Neural crest cell (in vitro differentiated cells): ENCODE results near the gene SMIM5. TPM values are rescaled to one million over a fixed set of nuclear protein-coding genes. Genes with fewer than 3 reads are reported as not detected.
A peak's percentile ranks its signal among the peaks of the same experiment; 100 is the strongest.

ENCODE experiments used
- DNase-seq: peaks from one replicate; pipeline ENCODE4 v3.0.0; 2021; ENCODE audit warnings: low read depth, mixed read lengths, low spot score
- H3K27ac Mint-ChIP-seq: one replicate; pipeline ENCODE4 v1.8.0; 2021; ENCODE audit warnings: mild to moderate bottlenecking, mixed read lengths; ENCODE audit not compliant: unreplicated experiment
- H3K27me3 Mint-ChIP-seq: 2 replicates; pipeline ENCODE4 v1.8.0; 2021; ENCODE audit warnings: low read depth, mild to moderate bottlenecking, mixed read lengths
- H3K36me3 Mint-ChIP-seq: 2 replicates; pipeline ENCODE4 v1.8.0; 2021; ENCODE audit warnings: low read depth, mild to moderate bottlenecking, mixed read lengths
- H3K4me1 Mint-ChIP-seq: 2 replicates; pipeline ENCODE4 v1.8.0; 2021; ENCODE audit warnings: mixed read lengths
- H3K4me3 Mint-ChIP-seq: one replicate; pipeline ENCODE4 v1.8.0; 2021; ENCODE audit warnings: mild to moderate bottlenecking, mixed read lengths
- H3K9me3 Mint-ChIP-seq: 2 replicates; pipeline ENCODE4 v1.8.0; 2021; ENCODE audit warnings: mixed read lengths
- CTCF ChIP-seq: fragments of 200-600 bp; sonication (generic); conservative IDR thresholded peaks from 2 replicates; pipeline ENCODE4 v1.5.0; 2021; ENCODE audit warnings: antibody characterized with exemption, mild to moderate bottlenecking
- long read RNA-seq: library from polyadenylated mRNA; unstranded; transcript quantifications from one replicate; pipeline ENCODE4 v2.0.0, GENCODE V29; 2020
- total RNA-seq: library from RNA; stranded (reverse); gene quantifications from 2 replicates; pipeline ENCODE4 v1.2.1, GENCODE V29; 2021

The SMIM5 gene, protein sequence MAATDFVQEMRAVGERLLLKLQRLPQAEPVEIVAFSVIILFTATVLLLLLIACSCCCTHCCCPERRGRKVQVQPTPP
- total RNA-seq = 0.32 TPM in 1 of 2 replicates, not detected in the other
- long read RNA-seq = 0 reads

DNA sequence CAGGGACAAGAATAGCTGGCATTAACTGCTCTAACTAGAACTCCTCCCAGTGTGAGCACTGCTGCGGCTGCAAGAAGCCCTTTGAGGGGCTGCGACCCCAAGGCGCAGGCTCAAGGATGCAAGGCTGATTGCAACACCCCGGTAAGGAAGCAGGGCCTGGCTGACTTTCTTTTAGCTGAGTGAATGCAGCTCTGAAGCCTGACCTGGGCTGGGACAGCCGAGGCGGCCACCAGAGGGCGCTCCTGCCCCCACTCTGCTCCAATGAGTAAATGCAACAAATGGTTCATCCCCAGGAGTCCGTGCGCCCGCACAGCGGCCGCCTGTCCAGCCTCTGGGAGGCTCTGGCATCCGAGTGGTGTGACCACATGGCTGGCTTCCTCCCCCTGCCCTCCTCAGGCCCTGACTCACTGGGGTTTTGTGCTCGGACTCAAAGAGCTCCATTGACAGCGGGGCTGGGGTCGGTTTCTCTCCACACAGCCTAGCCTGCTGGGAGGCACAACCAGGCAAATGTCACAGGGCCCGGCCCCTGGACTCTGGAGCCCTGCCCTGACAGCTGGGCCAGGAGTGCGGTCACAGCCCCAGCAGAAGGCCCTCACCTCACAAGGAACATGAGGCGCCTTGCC, at the start of gene SMIM5:
TSS of gene SMIM5 (plus strand) at position 572 of the 623 bp plus-strand sequence. CDS start 6,768 bp downstream, outside the sequence.
- TF ChIP-seq CTCF = peak; percentile 96
- Mint-ChIP-seq H3K4me1 (peaks cover 26% of the 10 kb centered on the region), H3K36me3 (no peaks in the 10 kb centered on the region), H3K4me3 (peak within 1 kb of the TSS; percentile 49), H3K9me3 (no peaks in the 10 kb centered on the region), H3K27me3 (no peaks in the 10 kb centered on the region), H3K27ac (peak within 1 kb of the TSS; percentile 71)
- DNase-seq = peak; percentile 94

- H3K4me1 Mint-ChIP-seq = peaks cover 5% of the 10 kb centered on the region
- H3K27ac Mint-ChIP-seq = no peak overlapping the region
- peaks cover 2% of the 10 kb centered on the region for H3K36me3 Mint-ChIP-seq
- no peaks in the 10 kb centered on the region for H3K9me3 Mint-ChIP-seq
- peaks cover 17% of the 10 kb centered on the region for H3K27me3 Mint-ChIP-seq
- no peak for TF ChIP-seq CTCF
- H3K4me3 Mint-ChIP-seq = no peak overlapping the region
- DNase-seq = no peak
These were observed 48.4 kb upstream of the SMIM5 start for GRCh38 chr17:75584849-75585175.

DNA sequence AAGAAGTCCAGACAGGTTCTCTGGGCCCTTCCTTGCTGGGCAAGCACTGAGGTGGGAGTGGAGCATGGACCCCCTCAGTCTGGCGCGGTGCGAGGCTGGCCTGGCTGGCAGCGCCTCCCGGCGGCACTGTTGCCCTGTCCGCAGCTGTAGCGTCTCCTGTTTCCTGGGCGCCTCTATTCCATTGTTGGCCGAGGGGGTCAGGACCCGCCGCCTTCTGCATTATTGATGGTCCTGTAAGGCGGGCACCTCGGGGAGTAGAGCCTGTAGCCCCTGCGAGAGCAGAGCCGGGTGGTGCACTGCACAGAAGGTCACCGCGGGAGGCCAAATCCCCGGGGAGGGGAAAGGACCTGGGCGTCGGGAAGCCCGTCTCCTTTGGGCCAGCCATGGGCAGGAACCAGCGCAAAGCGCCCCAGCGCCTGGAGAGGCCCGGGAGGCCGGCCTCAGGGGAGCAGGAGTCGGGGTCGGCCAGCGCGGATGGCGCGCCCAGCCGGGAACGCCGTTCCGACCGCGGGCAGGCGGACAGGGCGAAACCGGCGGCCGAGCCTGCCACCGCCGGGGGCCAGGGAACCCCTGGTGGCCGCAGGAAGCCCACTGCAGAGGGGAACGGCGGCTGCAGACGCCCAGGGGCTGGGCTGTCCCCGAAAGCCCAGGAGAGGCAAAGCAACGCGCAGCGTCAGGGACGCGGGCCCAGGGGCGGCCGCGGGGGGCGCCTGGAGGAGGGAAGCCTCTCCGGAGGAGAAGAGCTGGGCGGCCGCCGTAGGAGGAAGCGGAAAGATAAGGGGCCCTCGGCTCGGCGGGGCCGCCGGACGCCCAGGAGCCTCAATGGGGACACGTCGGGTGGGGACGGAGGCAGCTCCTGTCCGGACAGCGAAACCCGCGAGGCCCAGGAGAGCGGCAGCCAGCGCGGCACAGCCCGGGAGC, 45.3 kb upstream of the SMIM5 start, which contains the start of gene MYO15B:
TSS of gene MYO15B (plus strand) at position 126 of the 921 bp plus-strand sequence. CDS start at position 384, 258 bp downstream.
- peaks cover 5% of the 10 kb centered on the region for H3K4me1 Mint-ChIP-seq
- peak; percentile 64 for DNase-seq
- no peak for TF ChIP-seq CTCF
- H3K27me3 Mint-ChIP-seq = peaks cover 17% of the 10 kb centered on the region
- peak within 1 kb of the TSS; percentile 39 for H3K4me3 Mint-ChIP-seq
- peaks cover 2% of the 10 kb centered on the region for H3K36me3 Mint-ChIP-seq
- no peak within 1 kb of the TSS for H3K27ac Mint-ChIP-seq
- H3K9me3 Mint-ChIP-seq = no peaks in the 10 kb centered on the region

- H3K36me3 Mint-ChIP-seq = peaks cover 2% of the 10 kb centered on the region
- peak; percentile 30 for DNase-seq
- H3K27me3 Mint-ChIP-seq = peaks cover 17% of the 10 kb centered on the region
- peaks cover 5% of the 10 kb centered on the region for H3K4me1 Mint-ChIP-seq
- H3K9me3 Mint-ChIP-seq = no peaks in the 10 kb centered on the region
- H3K4me3 Mint-ChIP-seq = no peak overlapping the region
- TF ChIP-seq CTCF = no peak
- no peak overlapping the region for H3K27ac Mint-ChIP-seq
These were observed 44.6 kb upstream of the SMIM5 start for GRCh38 chr17:75588596-75589011.

DNA sequence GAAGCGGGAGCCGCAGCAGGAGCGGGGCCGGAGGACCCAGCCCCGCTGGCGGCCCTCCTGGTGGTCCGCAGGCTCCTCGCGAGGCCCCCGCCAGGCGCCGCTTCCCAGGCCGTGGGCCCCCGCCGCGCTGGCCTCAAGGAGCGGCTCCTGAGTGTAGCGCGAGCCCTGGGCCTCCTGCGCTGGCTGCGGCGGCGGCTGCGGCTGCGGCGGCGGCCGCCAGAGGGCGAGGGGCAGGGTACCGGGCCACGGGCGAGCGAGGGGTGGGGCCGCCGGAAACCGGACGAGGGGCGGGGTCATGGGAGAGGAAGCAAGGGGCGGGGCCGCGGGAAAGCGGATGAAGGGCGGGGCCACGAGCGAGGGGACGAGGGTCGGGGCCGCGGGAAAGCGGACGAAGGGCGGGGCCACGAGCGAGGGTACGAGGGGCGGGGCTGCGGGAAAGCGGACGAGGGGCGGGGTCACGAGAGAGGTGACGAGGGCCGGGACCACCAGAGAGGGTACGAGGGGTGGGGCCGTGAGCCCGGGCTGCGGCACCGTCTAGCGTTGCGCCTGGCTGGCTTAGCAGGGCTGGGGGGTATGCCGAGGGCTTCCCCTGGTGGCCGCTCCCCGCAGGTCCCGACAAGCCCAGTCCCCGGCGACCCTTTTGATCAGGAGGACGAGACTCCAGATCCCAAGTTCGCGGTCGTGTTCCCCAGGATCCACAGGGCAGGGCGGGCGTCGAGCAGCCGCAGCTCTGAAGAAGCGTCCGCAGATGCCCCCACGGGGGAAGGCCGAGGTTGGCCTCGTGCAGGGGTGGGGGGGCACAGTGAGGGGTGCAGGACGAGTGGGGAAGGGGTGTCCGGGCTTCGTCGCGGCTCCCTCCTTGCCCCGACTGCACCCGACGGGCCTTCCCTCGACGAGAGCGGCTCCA, 44.0 kb upstream of the SMIM5 start:
- Mint-ChIP-seq H3K4me1 (peaks cover 5% of the 10 kb centered on the region), H3K4me3 (peak overlapping the region; percentile 69), H3K36me3 (peaks cover 2% of the 10 kb centered on the region), H3K27ac (no peak overlapping the region), H3K27me3 (peaks cover 17% of the 10 kb centered on the region), H3K9me3 (no peaks in the 10 kb centered on the region)
- peak; percentile 99 for DNase-seq
- peak; percentile 70 for TF ChIP-seq CTCF
